Measurements from ENCODE around the gene CLDN22.

CLDN22 gene

DNA sequence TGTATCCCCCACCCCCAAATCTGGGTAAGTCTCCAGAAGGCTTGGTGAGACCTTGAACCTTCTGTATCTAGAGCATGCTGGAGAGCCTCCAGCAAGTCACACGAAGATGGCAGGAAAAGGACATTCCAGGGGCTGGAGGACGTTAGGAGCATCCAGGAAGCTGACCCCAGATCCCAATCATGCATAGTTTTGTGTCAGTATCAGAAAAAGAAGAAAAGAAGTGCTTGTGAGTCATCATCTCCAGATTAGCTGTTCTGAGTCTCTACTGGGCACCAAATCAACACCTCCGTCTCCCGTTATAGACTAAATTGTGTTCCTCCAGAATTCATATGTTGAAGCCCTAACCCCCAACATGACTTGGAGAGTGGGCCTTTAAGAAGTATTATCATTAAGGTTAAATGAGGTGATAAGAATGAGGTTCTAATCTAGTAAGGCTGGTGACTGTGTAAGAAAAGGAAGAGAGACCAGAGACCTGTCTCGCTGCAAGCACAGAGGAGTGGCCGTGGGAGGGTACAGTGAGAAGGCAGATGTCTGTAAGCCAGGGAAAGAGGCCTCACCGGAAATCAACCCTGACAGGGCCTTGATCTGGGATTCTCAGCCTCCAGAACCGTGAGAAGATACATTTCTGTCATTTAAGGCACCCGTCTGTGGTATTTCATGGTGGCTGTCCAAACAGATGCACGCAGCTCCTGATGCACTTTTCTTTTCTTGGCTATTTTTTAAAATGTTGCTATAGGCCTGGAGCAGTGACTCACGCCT lies 40.3 kb upstream of the CLDN22 start:
- H3K4me3 ChIP-seq (ENCODE audit: low read depth, low read length), result no peak overlapping the region
- TF ChIP-seq, protein P1, sequence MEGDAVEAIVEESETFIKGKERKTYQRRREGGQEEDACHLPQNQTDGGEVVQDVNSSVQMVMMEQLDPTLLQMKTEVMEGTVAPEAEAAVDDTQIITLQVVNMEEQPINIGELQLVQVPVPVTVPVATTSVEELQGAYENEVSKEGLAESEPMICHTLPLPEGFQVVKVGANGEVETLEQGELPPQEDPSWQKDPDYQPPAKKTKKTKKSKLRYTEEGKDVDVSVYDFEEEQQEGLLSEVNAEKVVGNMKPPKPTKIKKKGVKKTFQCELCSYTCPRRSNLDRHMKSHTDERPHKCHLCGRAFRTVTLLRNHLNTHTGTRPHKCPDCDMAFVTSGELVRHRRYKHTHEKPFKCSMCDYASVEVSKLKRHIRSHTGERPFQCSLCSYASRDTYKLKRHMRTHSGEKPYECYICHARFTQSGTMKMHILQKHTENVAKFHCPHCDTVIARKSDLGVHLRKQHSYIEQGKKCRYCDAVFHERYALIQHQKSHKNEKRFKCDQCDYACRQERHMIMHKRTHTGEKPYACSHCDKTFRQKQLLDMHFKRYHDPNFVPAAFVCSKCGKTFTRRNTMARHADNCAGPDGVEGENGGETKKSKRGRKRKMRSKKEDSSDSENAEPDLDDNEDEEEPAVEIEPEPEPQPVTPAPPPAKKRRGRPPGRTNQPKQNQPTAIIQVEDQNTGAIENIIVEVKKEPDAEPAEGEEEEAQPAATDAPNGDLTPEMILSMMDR (IDR thresholded peaks at IDR 0.05; ENCODE audit: low read depth, low read length), result no peak

DNA sequence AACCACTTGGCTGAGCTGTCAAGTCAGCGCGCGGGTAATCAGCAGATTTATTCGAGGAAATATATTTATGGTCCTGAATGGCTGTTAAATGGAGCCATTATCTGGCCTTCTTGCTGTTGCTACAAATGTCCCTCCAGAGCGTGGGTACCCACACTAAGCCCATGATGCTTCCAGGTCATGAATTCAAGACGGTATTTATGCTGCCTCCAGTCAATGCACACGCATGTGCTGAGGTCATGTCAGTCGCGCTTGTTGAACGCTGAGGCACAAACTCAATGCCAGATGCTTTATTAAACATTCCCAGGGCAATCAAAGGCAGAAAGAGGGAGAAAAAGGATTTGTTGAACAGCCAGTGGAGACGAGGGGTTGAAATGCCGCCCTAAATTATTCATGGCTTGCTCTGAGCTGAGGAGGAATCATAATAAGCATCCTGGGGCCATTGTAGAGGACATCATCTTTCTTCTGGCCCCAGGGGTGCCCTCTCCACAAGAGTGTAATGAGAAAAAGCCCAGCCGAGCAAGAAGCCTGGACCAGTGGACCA lies 38.2 kb upstream of the CLDN22 start:
- H3K4me3 ChIP-seq (ENCODE audit: low read depth, low read length), result no peak overlapping the region
- TF ChIP-seq, protein P1 (IDR thresholded peaks at IDR 0.05; ENCODE audit: low read depth, low read length), result no peak

DNA sequence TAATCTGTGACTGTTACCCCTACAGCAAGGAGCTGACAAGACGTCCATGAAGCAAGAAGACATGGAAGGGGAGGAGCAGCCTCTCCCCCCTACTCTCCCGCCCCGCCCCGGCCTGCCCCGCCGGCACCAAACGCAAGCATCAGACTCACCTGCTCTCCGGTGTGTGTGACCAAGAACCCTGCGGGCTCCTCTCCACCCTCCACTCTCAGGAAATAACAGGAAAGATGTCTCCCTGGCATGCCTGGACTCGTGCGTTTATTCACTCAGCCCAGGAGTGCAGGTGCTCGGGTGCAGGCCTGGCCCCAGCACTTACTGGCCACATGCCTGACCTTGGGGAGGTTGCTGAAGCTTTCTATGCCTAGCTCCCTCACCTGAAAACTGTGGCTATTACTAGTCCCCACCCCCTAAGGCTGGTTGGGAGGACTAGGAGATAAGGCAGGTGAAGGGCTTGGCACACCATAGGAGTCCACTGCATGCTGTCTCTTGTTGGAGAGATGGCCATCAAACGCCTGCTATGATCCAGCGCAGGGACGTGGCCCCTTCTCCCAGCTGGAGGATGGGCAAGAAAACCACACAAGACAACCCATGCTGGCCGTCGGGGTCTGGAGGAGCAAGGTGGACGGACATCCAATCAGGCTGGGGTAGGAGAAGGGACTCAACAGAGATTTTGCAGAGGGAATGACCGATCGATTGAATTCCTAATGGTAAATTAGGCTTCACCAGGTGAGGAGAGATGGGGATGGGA lies 37.0 kb upstream of the CLDN22 start:
- TF ChIP-seq, protein P1 (IDR thresholded peaks at IDR 0.05; ENCODE audit: low read depth, low read length), result no peak
- H3K4me3 ChIP-seq (ENCODE audit: low read depth, low read length), result no peak overlapping the region

DNA sequence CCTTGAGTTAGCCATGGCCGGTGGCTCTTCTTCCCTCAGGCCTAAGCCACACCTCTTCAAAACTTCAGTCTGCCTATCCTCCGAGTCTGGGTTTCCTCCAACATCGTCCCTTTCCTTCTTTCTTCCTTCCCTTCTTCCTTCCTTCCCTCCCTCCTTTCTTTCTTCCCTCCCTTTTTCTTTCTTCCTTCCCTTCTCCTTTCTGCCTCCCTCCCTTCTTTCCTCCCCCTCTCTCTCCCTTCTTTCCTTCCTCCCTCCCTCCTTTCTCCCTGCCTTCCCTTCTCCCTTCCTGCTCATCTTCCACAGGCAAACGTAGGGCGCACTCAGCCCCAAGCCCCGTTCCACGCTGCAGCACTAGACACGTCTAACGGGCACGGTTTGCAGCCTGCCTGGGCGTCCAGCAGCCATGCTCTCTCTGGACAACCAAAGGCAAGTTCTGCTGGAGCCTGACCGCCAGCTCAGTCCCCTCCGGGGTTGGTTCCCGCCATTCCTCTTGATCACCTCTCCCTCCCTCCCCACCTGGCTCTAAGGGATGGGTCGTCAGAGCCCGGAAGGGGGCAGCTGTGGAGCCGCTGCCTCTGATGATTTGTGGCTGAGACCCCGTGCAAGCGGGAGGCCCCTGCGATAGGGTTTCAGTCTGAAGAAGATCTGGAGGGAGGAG lies 36.2 kb upstream of the CLDN22 start:
- H3K4me3 ChIP-seq (ENCODE audit: low read depth, low read length), result no peak overlapping the region
- TF ChIP-seq, protein P1 (IDR thresholded peaks at IDR 0.05; ENCODE audit: low read depth, low read length), result no peak

DNA sequence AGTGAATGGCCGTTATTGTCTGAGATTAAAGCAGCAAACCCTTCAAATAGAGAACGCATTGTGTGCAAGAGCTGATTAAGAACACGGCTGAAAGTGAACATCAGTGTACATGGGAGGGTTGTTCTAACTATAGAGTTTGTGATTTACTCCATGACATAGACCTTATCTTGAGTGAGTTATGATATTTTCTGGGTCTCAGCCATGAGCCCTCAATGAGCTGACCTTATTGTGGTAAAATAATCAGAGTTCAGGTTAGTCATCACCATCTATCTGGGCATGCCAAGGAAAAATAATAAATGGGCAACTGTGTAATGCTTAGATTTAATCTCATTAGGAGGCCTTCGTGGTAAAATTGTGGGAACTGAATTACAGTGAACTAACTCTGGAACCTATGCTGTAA lies 35.3 kb upstream of the CLDN22 start:
- H3K4me3 ChIP-seq (ENCODE audit: low read depth, low read length), result no peak overlapping the region
- TF ChIP-seq, protein P1 (IDR thresholded peaks at IDR 0.05; ENCODE audit: low read depth, low read length), result no peak

DNA sequence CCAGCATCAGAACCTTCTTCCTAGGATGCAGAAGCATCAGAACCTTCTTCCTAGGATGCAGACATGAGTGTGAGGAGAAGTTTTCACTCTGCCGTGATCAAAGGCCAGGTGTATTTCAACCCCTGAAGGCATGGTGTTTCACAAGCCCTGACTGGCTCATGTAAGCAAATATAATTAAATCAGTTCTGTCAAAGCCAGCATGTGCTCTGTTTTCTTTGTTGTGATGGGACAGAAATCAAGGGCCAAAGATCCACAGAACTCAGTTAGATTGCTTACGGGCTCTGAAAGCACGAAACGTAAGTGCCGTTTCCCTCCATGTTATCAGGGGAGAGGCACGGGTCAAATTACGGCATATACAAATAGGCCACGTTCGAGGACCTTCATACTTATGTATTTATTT lies 34.1 kb upstream of the CLDN22 start:
- TF ChIP-seq, protein P1 (IDR thresholded peaks at IDR 0.05; ENCODE audit: low read depth, low read length), result no peak

More for the DNA sequence above, 34.1 kb upstream of the CLDN22 start:
- H3K4me3 ChIP-seq (ENCODE audit: low read depth, low read length), result no peak overlapping the region
